HG02943 (cell line): ENCODE data around the gene C11orf21.

Experiments
- ATAC-seq: cut with Tn5 transposase; IDR thresholded peaks from one replicate; pipeline ENCODE4 v1.9.1; 2021; ENCODE audit warnings: mild to moderate bottlenecking, low read depth, moderate library complexity; ENCODE audit not compliant: unreplicated experiment

The C11orf21 gene

GRCh38 chr11:2310073-2310785, 8.5 kb upstream of the C11orf21 start:
- ATAC-seq: no peak

- no peak for ATAC-seq
These were observed 7.7 kb upstream of the C11orf21 start for GRCh38 chr11:2309251-2310072.

- ATAC-seq: no peak
These were observed 7.0 kb upstream of the C11orf21 start for GRCh38 chr11:2308713-2309112.

GRCh38 chr11:2307501-2308331, 6.0 kb upstream of the C11orf21 start:
- ATAC-seq: no peak

- no peak for ATAC-seq
These were observed 5.3 kb upstream of the C11orf21 start for GRCh38 chr11:2306877-2307500.

GRCh38 chr11:2306452-2306823, 4.7 kb upstream of the C11orf21 start:
- ATAC-seq: no peak

- no peak for ATAC-seq
These were observed 4.2 kb upstream of the C11orf21 start for GRCh38 chr11:2305788-2306451.

- no peak for ATAC-seq
These were observed 3.5 kb upstream of the C11orf21 start for GRCh38 chr11:2305140-2305778.

GRCh38 chr11:2304506-2305139, 2.9 kb upstream of the C11orf21 start:
- no peak for ATAC-seq

- no peak for ATAC-seq
These were observed 2.1 kb upstream of the C11orf21 start for GRCh38 chr11:2303627-2304505.

- ATAC-seq: no peak
These were observed 1.3 kb upstream of the C11orf21 start for GRCh38 chr11:2302896-2303626.

- ATAC-seq: peak; percentile 14
These were observed 683 bp upstream of the C11orf21 start for GRCh38 chr11:2302306-2302895.

GRCh38 chr11:2300936-2301630, 635 bp downstream of the C11orf21 start:
- no peak for ATAC-seq

- ATAC-seq: no peak
These were observed 1.3 kb downstream of the C11orf21 start for GRCh38 chr11:2300290-2300935.

GRCh38 chr11:2299773-2300172, 1.9 kb downstream of the C11orf21 start:
- no peak for ATAC-seq
